Heart left ventricle (tissue), 13 donors: ENCODE results near the gene PCNT.

ENCODE experiments used
- CTCF ChIP-seq, 12 donors: fragments of 200-600 bp; sonication (generic) in 4 of 12; IDR thresholded peaks; one replicate each; pipeline versions ENCODE4 v1.5.0 to v1.8.0; 2018 to 2022; ENCODE audit warnings: antibody characterized with exemption in 12 of 12, mild to moderate bottlenecking in 5 of 12
- POLR2A ChIP-seq, 2 donors: fragments of 450-650 bp; IDR thresholded peaks; one replicate each; pipeline ENCODE4 v1.6.1; 2017; ENCODE audit warnings: antibody characterized with exemption in 2 of 2, mild to moderate bottlenecking in 2 of 2, moderate library complexity in 2 of 2
- donor health status: ischemic (EF 13 %, LVEDD 7.1; RV severe dilation, severe dysfunction).
- donor health status: DM: no; HTN: yes; CAD: no.
- donor health status: DM: no; HTN: no; CAD: no.
- donor health status: ischemic (EF 25% LVEDD 6.9; RV normal size, moderate dysfunction).
- donor health status: ischemic (EF 25% LVEDD 5.7; RV mildly dilated, moderate dysfunction).
- donor health status: ischemic (EF 35%, LVEDD 5.7; RV mildly dilated, moderate dysfunction).
- donor health status: nonischemic (EF 11% LVEDD 7.7; RV severe dilation, severe dysfunction).
- donor health status: DM: yes; HTN: yes; CAD: no.
- donor health status: PGD.
- donor health status: ischemic (EF 29% LVEDD 5.4; RV normal size, mild dysfunction).
- donor health status: nonischemic (EF 23%, LVEDD 6.1; RV moderate dilation, normal function).

- TF ChIP-seq CTCF (IDR thresholded peaks at IDR 0.05) (no peak), POLR2A (IDR thresholded peaks at IDR 0.05) (no peak)
Measured at GRCh38 chr21:46397993-46398392, 74.0 kb downstream of the PCNT start.
